Ascending aorta (tissue), 2 donors: ENCODE data around the gene PARD3B. TPM values are rescaled to one million over a fixed set of nuclear protein-coding genes. Genes with fewer than 3 reads are reported as not detected.

Experiments
- DNase-seq, 2 donors: peaks; one replicate each; pipeline ENCODE4 v3.0.0-alpha.2; 2019; ENCODE audit warnings: low spot score in 2 of 2
- H3K27ac ChIP-seq, 2 donors: fragments of 200-600 bp; sonication (generic); one replicate each; pipeline ENCODE4 v1.5.1; 2016 to 2017; ENCODE audit warnings: mild to moderate bottlenecking in 1 of 2
- H3K27me3 ChIP-seq: fragments of 200-600 bp; sonication (generic); one replicate; pipeline ENCODE4 v1.5.1; 2017
- H3K36me3 ChIP-seq, 2 donors: fragments of 200-600 bp; sonication (generic); one replicate each; pipeline ENCODE4 v1.5.1; 2016
- H3K4me1 ChIP-seq, 2 donors: fragments of 200-600 bp; sonication (generic); one replicate each; pipeline ENCODE4 v1.5.1; 2016 to 2017; ENCODE audit warnings: mild to moderate bottlenecking in 1 of 2
- H3K4me3 ChIP-seq, 2 donors: fragments of 200-600 bp; sonication (generic); one replicate each; pipeline ENCODE4 v1.5.1; 2016 to 2017; ENCODE audit warnings: mild to moderate bottlenecking in 1 of 2
- H3K9me3 ChIP-seq, 2 donors: fragments of 200-600 bp; sonication (generic); one replicate each; pipeline ENCODE4 v1.5.1; 2016
- intact Hi-C: fragments of 100-400 bp; cut with DNase I; formaldehyde crosslinking; loops from one replicate; pipeline ENCODE4 v1.15.1; 2023
- total RNA-seq: library from RNA; depleted of rRNA; stranded (reverse); fragments of >200 nt; gene quantifications from one replicate; pipeline ENCODE4 v1.1.0, GENCODE V29; 2016
- TF ChIP-seq, protein P1 (sequence below), 3 experiments: fragments of 200-600 bp in 2 of 3; fragments of 450-650 bp in 1 of 3; sonication (generic) in 2 of 3; IDR thresholded peaks; one replicate each; pipeline ENCODE4 v1.5.1; 2016 to 2019; ENCODE audit warnings: antibody characterized with exemption in 3 of 3, mild to moderate bottlenecking in 1 of 3, moderate library complexity in 1 of 3

PARD3B gene
- total RNA-seq, 1 donor from 2014 or later = 9.5 TPM

DNA sequence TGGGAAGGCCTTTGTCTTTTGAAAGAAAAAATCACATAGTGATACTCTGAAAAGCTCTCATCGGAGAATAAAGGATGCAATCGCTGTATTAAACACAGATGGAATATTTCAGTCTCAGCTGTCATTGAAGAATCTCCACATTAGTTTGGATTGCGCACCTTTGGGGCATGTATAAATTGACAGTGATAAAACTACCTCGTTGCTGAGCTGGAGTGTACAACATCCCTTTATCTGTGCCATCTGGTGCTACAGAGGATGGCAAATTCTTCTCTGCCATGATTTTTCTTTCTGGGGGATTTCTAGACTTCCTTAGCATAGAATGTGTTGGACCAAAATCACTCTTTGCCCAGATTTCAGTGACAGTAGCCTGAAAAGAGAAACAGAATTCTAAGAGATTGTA is 185.3 kb downstream of the PARD3B start:
- Histone ChIP-seq H3K9me3 (no peaks in the 10 kb centered on the region), H3K4me1 (no peaks in the 10 kb centered on the region), H3K4me3 (no peak overlapping the region), H3K36me3 (no peaks in the 10 kb centered on the region), H3K27ac (no peak overlapping the region), H3K27me3 (no peaks in the 10 kb centered on the region)
- no peak for DNase-seq
- intact Hi-C loops = no loop called here
- TF ChIP-seq, protein P1, sequence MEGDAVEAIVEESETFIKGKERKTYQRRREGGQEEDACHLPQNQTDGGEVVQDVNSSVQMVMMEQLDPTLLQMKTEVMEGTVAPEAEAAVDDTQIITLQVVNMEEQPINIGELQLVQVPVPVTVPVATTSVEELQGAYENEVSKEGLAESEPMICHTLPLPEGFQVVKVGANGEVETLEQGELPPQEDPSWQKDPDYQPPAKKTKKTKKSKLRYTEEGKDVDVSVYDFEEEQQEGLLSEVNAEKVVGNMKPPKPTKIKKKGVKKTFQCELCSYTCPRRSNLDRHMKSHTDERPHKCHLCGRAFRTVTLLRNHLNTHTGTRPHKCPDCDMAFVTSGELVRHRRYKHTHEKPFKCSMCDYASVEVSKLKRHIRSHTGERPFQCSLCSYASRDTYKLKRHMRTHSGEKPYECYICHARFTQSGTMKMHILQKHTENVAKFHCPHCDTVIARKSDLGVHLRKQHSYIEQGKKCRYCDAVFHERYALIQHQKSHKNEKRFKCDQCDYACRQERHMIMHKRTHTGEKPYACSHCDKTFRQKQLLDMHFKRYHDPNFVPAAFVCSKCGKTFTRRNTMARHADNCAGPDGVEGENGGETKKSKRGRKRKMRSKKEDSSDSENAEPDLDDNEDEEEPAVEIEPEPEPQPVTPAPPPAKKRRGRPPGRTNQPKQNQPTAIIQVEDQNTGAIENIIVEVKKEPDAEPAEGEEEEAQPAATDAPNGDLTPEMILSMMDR (IDR thresholded peaks at IDR 0.05) = no peak

DNA sequence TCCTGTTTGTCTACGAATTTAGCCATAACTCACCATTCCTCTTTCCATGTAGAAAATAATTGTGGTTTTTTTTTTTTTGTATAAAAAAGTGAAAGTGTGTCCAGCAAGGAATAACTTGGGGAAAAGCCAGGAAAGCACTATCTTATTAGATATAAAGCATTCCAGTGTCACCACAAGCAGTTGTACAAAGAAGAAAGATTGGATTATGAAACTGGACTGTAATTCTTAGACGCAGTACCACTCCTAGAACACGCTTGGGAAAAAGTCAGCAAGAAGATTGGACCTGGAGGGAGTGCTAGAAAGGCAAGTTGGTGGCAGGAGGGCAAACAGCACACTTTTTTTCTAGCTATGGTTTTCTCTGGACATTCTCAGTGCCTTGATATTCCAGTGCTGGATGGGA is 186.7 kb downstream of the PARD3B start:
- Histone ChIP-seq H3K27ac (no peak overlapping the region), H3K36me3 (no peaks in the 10 kb centered on the region), H3K9me3 (no peaks in the 10 kb centered on the region), H3K27me3 (no peaks in the 10 kb centered on the region), H3K4me3 (no peak overlapping the region), H3K4me1 (no peaks in the 10 kb centered on the region)
- TF ChIP-seq, protein P1 (IDR thresholded peaks at IDR 0.05) = no peak
- no peak for DNase-seq
- intact Hi-C loops = no loop called here

DNA sequence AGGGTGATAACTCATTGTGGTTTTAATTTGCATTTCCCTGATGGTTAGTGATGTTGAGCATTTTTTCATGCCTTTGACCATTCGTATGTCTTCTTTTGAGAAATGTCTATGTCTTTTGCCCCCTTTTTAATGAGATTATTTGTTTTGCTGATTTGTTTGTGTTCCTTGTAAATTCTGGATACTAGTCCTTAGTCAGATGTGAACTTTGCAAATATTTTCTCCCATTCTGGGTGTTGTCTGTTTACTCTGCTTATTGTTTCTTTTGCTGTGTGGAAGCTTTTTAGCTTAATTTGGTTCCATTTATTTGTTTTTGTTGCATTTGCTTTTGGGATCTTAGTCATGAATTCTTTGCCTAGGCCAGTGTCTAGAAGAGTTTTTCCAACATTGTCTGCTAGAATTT is 192.0 kb downstream of the PARD3B start:
- TF ChIP-seq, protein P1 (IDR thresholded peaks at IDR 0.05) = no peak
- DNase-seq = no peak
- H3K27ac ChIP-seq = no peak overlapping the region
- H3K4me1 ChIP-seq = no peaks in the 10 kb centered on the region
- intact Hi-C loops = no loop called here
- peaks cover 0 to 22% of the 10 kb centered on the region in 2 donors for H3K9me3 ChIP-seq
- H3K27me3 ChIP-seq = no peaks in the 10 kb centered on the region
- H3K36me3 ChIP-seq = no peaks in the 10 kb centered on the region
- no peak overlapping the region for H3K4me3 ChIP-seq

DNA sequence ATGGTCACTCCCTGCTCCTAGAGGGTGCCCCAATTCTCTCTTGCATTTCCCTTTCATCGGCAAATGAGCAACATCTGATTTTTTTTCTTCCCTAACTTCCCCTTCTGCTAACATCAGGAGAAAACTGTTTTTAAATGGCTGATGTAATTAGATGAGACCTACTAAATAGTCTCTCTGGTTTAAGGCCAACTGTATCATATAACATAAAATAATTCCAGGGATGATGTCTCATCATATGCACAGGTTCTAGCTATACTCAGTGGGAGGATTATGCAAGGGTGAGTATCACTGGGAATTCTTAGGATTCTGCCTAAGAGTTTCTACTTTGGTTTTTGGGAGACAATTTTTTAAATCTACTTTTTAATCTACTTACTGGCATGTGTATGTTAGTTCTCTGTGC is 193.4 kb downstream of the PARD3B start:
- peaks cover 0 to 22% of the 10 kb centered on the region in 2 donors for H3K9me3 ChIP-seq
- no peaks in the 10 kb centered on the region for H3K4me1 ChIP-seq
- no peak for DNase-seq
- H3K27me3 ChIP-seq = no peaks in the 10 kb centered on the region
- no peak overlapping the region for H3K27ac ChIP-seq
- no peaks in the 10 kb centered on the region for H3K36me3 ChIP-seq
- intact Hi-C loops = no loop called here
- no peak overlapping the region for H3K4me3 ChIP-seq
- TF ChIP-seq, protein P1 (IDR thresholded peaks at IDR 0.05) = no peak

DNA sequence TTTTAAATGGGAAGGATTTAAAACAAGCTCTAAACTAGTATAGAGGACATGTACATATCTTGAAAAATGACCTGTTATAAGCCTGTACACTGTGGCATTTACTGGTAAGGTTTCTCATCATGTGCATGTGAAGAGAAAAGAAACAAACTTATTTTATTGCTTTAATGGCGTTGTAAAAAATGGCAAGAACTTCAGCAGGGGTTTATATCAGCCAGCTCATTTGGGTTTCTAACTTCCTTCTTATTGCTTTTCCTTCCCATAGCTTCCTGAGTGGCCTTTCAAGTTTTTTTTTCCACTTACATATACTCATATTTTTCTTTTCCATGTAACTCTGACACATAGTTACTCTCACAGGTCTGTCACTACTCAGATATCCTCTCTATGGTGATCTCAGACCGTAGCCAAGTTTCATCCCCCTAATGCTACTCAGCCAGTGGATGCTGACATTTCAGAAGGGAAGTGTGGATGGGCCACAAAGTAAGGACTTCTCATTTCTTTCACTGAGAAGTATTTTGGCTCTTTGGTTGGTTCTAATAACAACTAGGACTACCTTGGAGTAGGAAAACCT is 198.2 kb downstream of the PARD3B start:
- no peaks in the 10 kb centered on the region for H3K4me1 ChIP-seq
- H3K36me3 ChIP-seq = no peaks in the 10 kb centered on the region
- H3K9me3 ChIP-seq = peaks cover 0 to 14% of the 10 kb centered on the region in 2 donors
- H3K4me3 ChIP-seq = no peak overlapping the region
- no peak overlapping the region for H3K27ac ChIP-seq
- TF ChIP-seq, protein P1 (IDR thresholded peaks at IDR 0.05) = no peak
- DNase-seq = no peak
- H3K27me3 ChIP-seq = no peaks in the 10 kb centered on the region
- intact Hi-C loops = no loop called here

DNA sequence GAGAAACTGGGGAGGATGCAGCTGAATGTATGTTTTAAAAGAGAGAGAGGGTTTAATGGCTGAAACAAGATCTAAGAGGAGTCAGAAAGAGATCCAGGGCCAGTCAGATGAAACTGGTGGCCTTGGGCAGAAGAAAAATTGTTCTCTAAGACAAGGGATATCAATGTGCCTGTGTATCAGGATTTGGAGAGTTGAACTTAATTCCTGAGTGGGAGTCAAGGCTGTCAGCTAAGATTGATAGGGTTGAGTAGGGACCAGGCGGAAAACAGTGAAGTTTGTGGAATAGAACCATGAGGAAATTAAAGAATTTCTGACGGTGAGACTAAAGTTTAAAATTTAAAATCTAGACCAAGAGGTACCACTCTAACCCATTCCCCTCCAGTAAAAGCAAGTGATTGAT is 199.2 kb downstream of the PARD3B start:
- TF ChIP-seq, protein P1 (IDR thresholded peaks at IDR 0.05) = no peak

More for the DNA sequence above, 199.2 kb downstream of the PARD3B start:
- H3K27me3 ChIP-seq = no peaks in the 10 kb centered on the region
- no peak overlapping the region for H3K27ac ChIP-seq
- H3K9me3 ChIP-seq = peaks cover 0 to 10% of the 10 kb centered on the region in 2 donors
- H3K36me3 ChIP-seq = no peaks in the 10 kb centered on the region
- intact Hi-C loops = no loop called here
- no peaks in the 10 kb centered on the region for H3K4me1 ChIP-seq
- DNase-seq = no peak
- no peak overlapping the region for H3K4me3 ChIP-seq
